GM19455 (cell line): ENCODE results near the gene SYT13.
"Not testable (repeated sequence)": the region's sequence is repeated elsewhere in the genome, so short reads cannot be mapped to it uniquely, and the experiment has no call there.

Experiments used
- ATAC-seq: cut with Tn5 transposase; IDR thresholded peaks from one replicate; pipeline ENCODE4 v1.9.1; 2021; ENCODE audit not compliant: unreplicated experiment

SYT13 gene

GRCh38 chr11:45313171-45313865 lies 27.2 kb upstream of the SYT13 start:
- ATAC-seq = no peak

GRCh38 chr11:45305874-45306623 lies 19.9 kb upstream of the SYT13 start:
- ATAC-seq = no peak

- ATAC-seq = no peak
These were observed 18.8 kb upstream of the SYT13 start for GRCh38 chr11:45304992-45305335.

- no peak for ATAC-seq
These were observed 18.2 kb upstream of the SYT13 start for GRCh38 chr11:45304111-45304991.

GRCh38 chr11:45303316-45303715 lies 17.2 kb upstream of the SYT13 start:
- ATAC-seq = no peak

- ATAC-seq = no peak
These were observed 15.6 kb upstream of the SYT13 start for GRCh38 chr11:45301537-45302246.

- no peak for ATAC-seq
These were observed 14.6 kb upstream of the SYT13 start for GRCh38 chr11:45300715-45301114.

GRCh38 chr11:45298718-45299117 lies 12.6 kb upstream of the SYT13 start:
- ATAC-seq = no peak

- ATAC-seq = no peak
These were observed 9.9 kb upstream of the SYT13 start for GRCh38 chr11:45296075-45296474.

- ATAC-seq = no peak
These were observed 8.4 kb upstream of the SYT13 start for GRCh38 chr11:45294499-45294898.

- ATAC-seq = not testable (repeated sequence)
These were observed 7.5 kb upstream of the SYT13 start for GRCh38 chr11:45293566-45294192.

- ATAC-seq = no peak
These were observed 4.4 kb upstream of the SYT13 start for GRCh38 chr11:45290586-45290985.

- ATAC-seq = no peak
These were observed 3.2 kb upstream of the SYT13 start for GRCh38 chr11:45289369-45289768.

- no peak for ATAC-seq
These were observed 2.2 kb upstream of the SYT13 start for GRCh38 chr11:45288339-45288738.

- ATAC-seq = no peak
These were observed 1.3 kb upstream of the SYT13 start for GRCh38 chr11:45287316-45287903.

- no peak for ATAC-seq
These were observed 802 bp downstream of the SYT13 start for GRCh38 chr11:45285250-45285828.

- ATAC-seq = no peak
These were observed 4.1 kb downstream of the SYT13 start for GRCh38 chr11:45282081-45282480.

GRCh38 chr11:45280449-45280848 lies 5.7 kb downstream of the SYT13 start:
- no peak for ATAC-seq

- ATAC-seq = no peak
These were observed 6.5 kb downstream of the SYT13 start for GRCh38 chr11:45279645-45280044.

- ATAC-seq = no peak
These were observed 7.4 kb downstream of the SYT13 start for GRCh38 chr11:45278714-45279113.
